Astrocyte (in vitro differentiated cells and primary cell): ENCODE measurements around the gene ZBTB46.
"Not testable (repeated sequence)": the region's sequence is repeated elsewhere in the genome, so short reads cannot be mapped to it uniquely, and the experiment has no call there.

Source experiments
- CTCF ChIP-seq: IDR thresholded peaks from 2 replicates; pipeline ENCODE4 v1.5.1; 2011; ENCODE audit warnings: low read depth, mild to moderate bottlenecking, inconsistent platforms, low read length, moderate library complexity; ENCODE audit not compliant: insufficient read depth
- EZH2 ChIP-seq: IDR thresholded peaks from 2 replicates; pipeline ENCODE4 v1.6.1; 2012; ENCODE audit warnings: mild to moderate bottlenecking, low read length, inconsistent platforms; ENCODE audit not compliant: insufficient read depth

- not testable (repeated sequence) for TF ChIP-seq CTCF, EZH2
These were observed 29.9 kb downstream of the ZBTB46 start for GRCh38 chr20:63801174-63801573.
